ENCODE results near the gene RALGDS.
"Not testable (repeated sequence)": the region's sequence is repeated elsewhere in the genome, so short reads cannot be mapped to it uniquely, and the experiment has no call there.

GRCh38 chr9:133061019-133061763 lies 59.8 kb downstream of the RALGDS start:
- TF ChIP-seq, protein P1, sequence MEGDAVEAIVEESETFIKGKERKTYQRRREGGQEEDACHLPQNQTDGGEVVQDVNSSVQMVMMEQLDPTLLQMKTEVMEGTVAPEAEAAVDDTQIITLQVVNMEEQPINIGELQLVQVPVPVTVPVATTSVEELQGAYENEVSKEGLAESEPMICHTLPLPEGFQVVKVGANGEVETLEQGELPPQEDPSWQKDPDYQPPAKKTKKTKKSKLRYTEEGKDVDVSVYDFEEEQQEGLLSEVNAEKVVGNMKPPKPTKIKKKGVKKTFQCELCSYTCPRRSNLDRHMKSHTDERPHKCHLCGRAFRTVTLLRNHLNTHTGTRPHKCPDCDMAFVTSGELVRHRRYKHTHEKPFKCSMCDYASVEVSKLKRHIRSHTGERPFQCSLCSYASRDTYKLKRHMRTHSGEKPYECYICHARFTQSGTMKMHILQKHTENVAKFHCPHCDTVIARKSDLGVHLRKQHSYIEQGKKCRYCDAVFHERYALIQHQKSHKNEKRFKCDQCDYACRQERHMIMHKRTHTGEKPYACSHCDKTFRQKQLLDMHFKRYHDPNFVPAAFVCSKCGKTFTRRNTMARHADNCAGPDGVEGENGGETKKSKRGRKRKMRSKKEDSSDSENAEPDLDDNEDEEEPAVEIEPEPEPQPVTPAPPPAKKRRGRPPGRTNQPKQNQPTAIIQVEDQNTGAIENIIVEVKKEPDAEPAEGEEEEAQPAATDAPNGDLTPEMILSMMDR (optimal IDR thresholded peaks at IDR 0.05 in 1 of 3, IDR thresholded peaks at IDR 0.05 in 1 of 3, conservative IDR thresholded peaks at IDR 0.05 in 1 of 3; ENCODE audit: extremely low read depth in 1 of 3, insufficient read depth in 2 of 3, low read length in 3 of 3): not testable (repeated sequence)
- TF ChIP-seq EZH2 (IDR thresholded peaks at IDR 0.05; ENCODE audit: low read length): not testable (repeated sequence)
